IPS-20b (cell line): ENCODE measurements around the gene IKZF3.

ENCODE experiments used
- H3K27ac ChIP-seq: one replicate; pipeline ENCODE4 v1.5.1; 2013; ENCODE audit warnings: low read length
- H3K27me3 ChIP-seq: 2 replicates; pipeline ENCODE4 v1.6.1; 2013; ENCODE audit warnings: mild to moderate bottlenecking, low read length, inconsistent platforms; ENCODE audit not compliant: insufficient read depth
- H3K36me3 ChIP-seq: 2 replicates; pipeline ENCODE4 v1.6.1; 2013; ENCODE audit warnings: low read depth, mild to moderate bottlenecking, inconsistent platforms, low read length, moderate library complexity; ENCODE audit not compliant: insufficient read depth
- H3K4me1 ChIP-seq: 2 replicates; pipeline ENCODE4 v1.6.1; 2013; ENCODE audit warnings: mild to moderate bottlenecking, control low read depth, inconsistent platforms, low read length, moderate library complexity; ENCODE audit not compliant: insufficient read depth
- H3K4me3 ChIP-seq: 2 replicates; pipeline ENCODE4 v1.5.1; 2013; ENCODE audit warnings: mild to moderate bottlenecking, low read length, inconsistent platforms
- H3K9ac ChIP-seq: 2 replicates; pipeline ENCODE4 v1.6.1; 2013; ENCODE audit warnings: low read depth, mild to moderate bottlenecking, inconsistent platforms, low read length, moderate library complexity
- H3K9me3 ChIP-seq: 2 replicates; pipeline ENCODE4 v1.6.1; 2013; ENCODE audit warnings: mild to moderate bottlenecking, low read depth, low read length, inconsistent platforms; ENCODE audit not compliant: insufficient read depth

The IKZF3 gene

DNA sequence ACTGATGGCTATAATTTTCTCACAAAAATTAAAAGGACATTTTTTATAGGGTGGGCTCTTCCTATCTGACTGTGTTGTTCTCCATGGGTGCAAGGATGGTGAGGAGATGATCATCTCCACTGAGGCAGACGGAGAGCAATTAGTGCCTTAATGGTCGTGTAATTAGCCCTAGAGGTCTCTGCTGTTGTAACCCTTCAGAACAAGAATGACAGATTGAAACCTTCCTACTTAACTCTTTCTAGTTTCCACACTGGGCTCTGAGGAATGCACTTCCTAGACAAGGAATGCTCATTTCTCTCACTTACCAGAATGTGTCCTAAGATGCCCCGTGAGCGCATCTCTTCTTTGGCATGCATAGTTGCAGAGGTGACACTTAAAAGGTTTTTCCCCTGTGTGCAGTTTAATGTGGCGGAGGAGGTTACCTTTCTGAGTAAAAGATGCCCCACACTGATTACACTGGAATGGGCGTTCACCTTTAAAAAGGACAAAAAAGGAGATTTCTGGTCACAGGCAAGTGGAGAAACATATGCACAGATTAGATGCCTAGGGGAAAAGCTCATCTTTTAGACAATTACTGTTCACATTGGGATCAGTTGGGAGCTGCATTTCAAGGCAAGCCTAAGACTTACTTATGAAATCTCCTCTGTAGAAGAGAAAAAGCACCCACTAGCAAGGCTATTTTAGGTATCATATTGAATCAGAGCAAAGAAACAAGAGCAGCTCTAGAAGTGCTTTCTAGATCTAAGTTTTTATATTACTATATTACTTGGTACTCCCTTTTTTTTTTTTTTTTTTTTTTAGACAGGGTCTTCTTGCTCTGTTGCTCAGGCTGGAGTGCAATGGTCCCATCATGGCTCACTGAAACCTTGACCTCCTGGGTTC, 72.8 kb downstream of the IKZF3 start:
- H3K4me1 ChIP-seq: no peaks in the 10 kb centered on the region
- no peaks in the 10 kb centered on the region for H3K9me3 ChIP-seq
- no peak overlapping the region for H3K9ac ChIP-seq
- H3K4me3 ChIP-seq: no peak overlapping the region
- H3K36me3 ChIP-seq: no peaks in the 10 kb centered on the region
- no peak overlapping the region for H3K27ac ChIP-seq
- H3K27me3 ChIP-seq: no peaks in the 10 kb centered on the region

DNA sequence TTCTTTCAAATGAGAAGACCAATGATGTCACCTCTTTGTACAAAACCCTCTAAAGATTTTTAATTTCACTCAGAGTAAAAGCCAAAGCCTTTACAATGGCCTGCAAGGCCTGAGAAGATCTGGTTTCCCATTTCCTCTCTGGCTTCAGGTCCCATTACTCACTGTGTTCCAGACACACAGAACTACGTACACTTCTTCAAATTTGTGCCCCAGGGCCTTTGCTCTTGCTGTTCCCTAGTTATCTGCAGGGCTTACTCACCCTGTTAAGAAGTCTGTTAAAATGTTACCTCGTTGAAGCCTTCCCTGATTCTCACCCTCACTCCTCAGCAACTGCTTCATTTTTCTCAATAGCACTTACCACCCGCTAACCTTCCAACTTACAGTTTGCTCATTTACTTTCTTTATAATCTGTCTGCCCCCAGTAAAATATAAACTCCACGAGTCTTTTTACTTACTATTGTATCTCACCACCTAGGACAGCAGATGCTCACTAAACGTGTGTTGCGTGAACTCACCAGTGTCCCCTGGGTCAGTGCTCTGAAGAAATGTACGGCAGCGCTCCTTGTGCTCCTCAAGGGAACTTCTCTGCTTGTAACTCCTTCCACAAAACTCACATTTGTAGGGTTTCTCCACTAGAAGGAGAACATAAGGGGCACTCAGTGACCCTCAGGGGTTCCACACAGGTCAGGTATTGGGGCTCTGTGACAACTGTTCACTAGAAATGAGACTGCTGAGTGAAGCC, 76.2 kb downstream of the IKZF3 start:
- H3K27me3 ChIP-seq: no peaks in the 10 kb centered on the region
- H3K36me3 ChIP-seq: no peaks in the 10 kb centered on the region
- H3K9ac ChIP-seq: no peak overlapping the region
- no peak overlapping the region for H3K4me3 ChIP-seq
- no peak overlapping the region for H3K27ac ChIP-seq
- H3K4me1 ChIP-seq: no peaks in the 10 kb centered on the region
- H3K9me3 ChIP-seq: no peaks in the 10 kb centered on the region

DNA sequence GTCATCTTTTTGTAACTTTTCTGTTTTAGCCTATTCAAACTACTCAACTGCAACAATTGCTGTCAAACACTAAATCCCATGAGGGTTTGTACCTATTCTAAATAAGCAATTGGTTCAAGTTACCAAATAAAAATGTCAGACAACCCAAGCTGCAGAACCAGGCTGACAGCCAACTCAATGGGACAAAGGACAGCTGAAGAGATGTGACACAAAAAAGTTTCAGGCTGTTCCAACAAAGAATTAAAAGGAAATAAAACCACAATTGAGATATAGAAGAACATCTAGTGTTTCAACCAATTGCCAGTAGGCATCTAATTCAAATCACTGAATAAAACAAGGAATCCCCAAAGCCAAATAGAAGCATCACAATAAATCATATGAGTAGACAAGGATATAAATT, 77.1 kb downstream of the IKZF3 start:
- H3K4me1 ChIP-seq: no peaks in the 10 kb centered on the region
- no peak overlapping the region for H3K27ac ChIP-seq
- H3K9me3 ChIP-seq: no peaks in the 10 kb centered on the region
- no peak overlapping the region for H3K9ac ChIP-seq
- no peaks in the 10 kb centered on the region for H3K27me3 ChIP-seq
- H3K36me3 ChIP-seq: no peaks in the 10 kb centered on the region
- no peak overlapping the region for H3K4me3 ChIP-seq

DNA sequence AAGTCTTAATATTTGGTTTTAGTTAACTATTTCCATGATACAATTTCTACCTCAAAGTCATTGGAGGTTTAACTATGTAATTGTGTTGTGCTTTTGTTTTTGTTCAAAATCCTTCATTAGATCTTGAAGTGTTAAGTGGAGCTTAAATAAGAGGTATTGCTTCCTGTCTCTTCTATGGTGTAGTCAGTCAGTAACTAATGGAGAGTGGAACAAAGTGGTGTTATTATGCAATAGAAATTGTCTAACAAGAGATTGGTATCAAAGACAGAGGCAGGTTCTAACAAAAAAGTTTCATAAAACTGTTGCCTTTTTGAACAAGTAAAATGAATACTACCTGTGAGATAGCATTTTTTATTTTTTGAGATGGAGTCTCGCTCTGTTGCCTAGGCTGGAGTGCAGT, 81.1 kb downstream of the IKZF3 start:
- no peaks in the 10 kb centered on the region for H3K9me3 ChIP-seq

DNA sequence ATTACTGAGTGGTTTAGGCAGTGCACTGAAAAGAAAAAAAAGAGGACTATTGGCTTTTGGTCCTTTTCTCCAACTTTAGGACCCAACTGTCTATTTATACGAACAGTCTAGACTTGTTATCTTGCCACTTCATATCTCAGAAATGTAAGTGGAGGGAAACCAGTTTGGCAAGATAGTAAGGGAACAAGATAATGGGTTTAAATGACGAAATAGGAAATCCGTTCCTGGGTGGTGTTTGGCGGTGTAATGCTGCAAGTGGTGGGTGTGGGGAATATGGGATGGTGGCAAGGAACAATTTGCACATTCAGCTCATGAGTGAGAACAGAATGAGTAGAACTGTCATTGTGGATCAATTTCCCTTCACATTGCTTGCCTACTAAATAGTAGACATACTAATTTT, 81.6 kb downstream of the IKZF3 start:
- Histone ChIP-seq H3K4me3 (no peak overlapping the region), H3K36me3 (no peaks in the 10 kb centered on the region), H3K27me3 (no peaks in the 10 kb centered on the region), H3K9ac (no peak overlapping the region), H3K27ac (no peak overlapping the region), H3K9me3 (no peaks in the 10 kb centered on the region), H3K4me1 (no peaks in the 10 kb centered on the region)

More for the DNA sequence above, 81.1 kb downstream of the IKZF3 start:
- Histone ChIP-seq H3K4me3 (no peak overlapping the region), H3K4me1 (no peaks in the 10 kb centered on the region), H3K27me3 (no peaks in the 10 kb centered on the region), H3K9ac (no peak overlapping the region), H3K36me3 (no peaks in the 10 kb centered on the region), H3K27ac (no peak overlapping the region)

DNA sequence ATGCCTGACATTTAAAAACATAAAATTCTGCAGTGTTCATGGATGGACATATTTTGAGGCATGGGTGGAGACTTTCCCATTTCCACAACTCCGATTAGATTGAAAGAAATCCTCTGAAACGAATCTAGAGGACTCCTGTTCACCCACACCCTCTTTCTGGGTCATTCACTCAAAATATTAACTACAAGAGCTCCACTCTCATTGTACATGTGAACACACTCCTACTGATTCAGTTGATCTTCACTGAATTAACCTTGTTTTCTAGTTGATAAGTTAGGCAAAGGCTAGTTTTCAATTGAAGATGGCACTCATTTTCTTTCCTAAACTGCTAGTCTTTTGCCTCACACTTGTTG, 82.3 kb downstream of the IKZF3 start:
- no peak overlapping the region for H3K27ac ChIP-seq
- H3K4me3 ChIP-seq: no peak overlapping the region
- no peaks in the 10 kb centered on the region for H3K27me3 ChIP-seq
- no peaks in the 10 kb centered on the region for H3K9me3 ChIP-seq
- no peaks in the 10 kb centered on the region for H3K36me3 ChIP-seq
- no peaks in the 10 kb centered on the region for H3K4me1 ChIP-seq
- H3K9ac ChIP-seq: no peak overlapping the region

DNA sequence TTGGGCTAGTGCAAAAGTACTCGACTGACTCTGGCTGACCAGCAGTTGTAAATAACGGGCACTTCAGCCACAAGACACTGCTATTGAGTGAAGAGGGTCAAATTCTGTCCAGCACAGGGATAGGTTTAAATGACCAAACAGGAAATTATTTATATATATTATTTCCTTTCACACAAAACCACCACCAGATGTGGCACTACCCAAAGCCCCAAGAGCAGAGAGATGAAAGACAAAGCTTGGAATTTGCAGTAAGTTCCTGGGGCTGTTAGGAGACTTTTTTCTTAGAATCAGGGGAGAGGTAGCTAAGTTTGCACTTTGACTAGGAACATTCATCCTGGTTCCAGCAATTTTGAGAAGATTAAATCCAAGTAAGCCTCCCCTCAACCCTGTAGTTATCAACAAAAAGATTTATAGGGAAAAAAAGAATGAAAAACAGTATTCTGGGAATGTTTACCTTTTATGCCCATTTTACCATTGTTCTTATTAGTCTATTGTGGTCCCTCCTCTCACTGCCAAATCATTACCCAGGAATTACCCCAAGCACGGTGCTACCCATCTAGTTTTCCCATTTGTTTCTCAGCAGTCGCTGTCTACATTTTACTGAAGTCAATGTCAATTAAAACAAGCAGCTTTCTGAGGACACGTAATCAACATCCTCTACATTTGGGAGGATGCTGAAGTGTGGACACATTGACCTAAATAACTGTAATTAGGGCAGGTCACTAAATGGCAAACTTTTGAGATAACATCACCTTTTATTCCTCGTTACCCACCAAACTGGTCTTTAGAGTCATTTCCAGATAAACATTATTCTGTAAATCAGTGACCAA, 82.9 kb downstream of the IKZF3 start:
- H3K4me1 ChIP-seq: no peaks in the 10 kb centered on the region

DNA sequence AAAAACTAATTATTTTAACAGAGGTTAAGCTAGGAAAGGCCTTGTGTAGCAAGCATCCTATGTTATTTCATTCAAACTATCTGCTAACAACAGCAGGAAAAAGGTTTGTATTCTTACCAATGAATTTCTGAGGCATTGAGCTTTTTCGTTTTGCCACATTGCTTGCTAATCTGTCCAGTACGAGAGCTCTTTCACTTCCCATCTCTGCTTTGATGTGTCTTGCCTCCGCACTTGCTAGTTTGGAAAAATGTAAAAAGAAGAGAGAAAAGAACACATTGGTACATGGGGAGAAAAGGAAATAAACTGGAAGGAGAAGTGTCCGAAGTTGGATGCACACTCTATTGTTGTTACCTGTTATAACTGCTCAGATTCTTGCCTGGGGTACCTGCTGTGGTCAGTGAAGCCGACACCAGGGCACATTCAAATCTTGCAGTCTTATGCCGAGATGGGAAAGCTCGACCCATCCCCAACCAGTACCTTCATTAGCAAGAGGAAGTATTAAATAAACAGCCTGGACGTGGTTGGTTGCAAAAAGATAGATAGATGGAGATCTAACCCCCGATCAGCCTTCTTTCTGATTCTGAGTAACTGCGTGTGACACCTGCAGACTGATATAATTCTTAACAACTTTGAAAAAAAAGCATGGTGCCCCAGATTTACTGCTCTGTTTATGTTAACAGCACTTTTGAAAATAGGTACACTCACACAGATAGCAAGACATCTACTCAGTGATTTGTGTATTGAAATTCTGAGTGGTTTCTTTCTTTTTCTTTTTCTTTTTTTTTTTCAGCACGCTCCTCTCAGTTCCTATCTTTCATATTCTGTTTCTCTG, 86.4 kb downstream of the IKZF3 start:
- H3K9me3 ChIP-seq: no peaks in the 10 kb centered on the region
- no peak overlapping the region for H3K9ac ChIP-seq
- no peaks in the 10 kb centered on the region for H3K27me3 ChIP-seq
- no peaks in the 10 kb centered on the region for H3K4me1 ChIP-seq
- no peaks in the 10 kb centered on the region for H3K36me3 ChIP-seq
- H3K4me3 ChIP-seq: no peak overlapping the region
- H3K27ac ChIP-seq: no peak overlapping the region

More for the DNA sequence above, 82.9 kb downstream of the IKZF3 start:
- H3K9ac ChIP-seq: no peak overlapping the region
- H3K4me3 ChIP-seq: no peak overlapping the region
- H3K27me3 ChIP-seq: no peaks in the 10 kb centered on the region
- H3K36me3 ChIP-seq: no peaks in the 10 kb centered on the region
- no peak overlapping the region for H3K27ac ChIP-seq
- H3K9me3 ChIP-seq: no peaks in the 10 kb centered on the region

DNA sequence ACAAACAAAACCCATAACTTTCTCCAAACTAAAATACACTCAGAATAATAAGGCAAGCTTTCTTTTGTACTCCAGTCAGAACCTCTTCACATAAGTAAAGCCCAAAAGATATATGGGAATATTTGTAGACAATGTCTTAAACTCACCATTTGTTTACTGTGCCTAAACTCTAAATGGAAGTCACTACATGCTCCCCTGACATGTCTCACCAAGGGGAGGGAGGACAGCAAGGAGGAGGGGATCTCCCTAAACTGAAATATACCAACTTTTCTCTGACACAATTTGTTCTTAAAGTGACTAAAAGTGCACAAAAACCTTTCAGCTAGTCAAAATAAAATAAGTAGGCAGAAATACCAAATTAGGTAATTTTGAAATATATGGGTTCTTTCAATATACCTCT, 87.9 kb downstream of the IKZF3 start:
- Histone ChIP-seq H3K27me3 (no peaks in the 10 kb centered on the region), H3K9me3 (no peaks in the 10 kb centered on the region), H3K9ac (no peak overlapping the region), H3K4me3 (no peak overlapping the region), H3K27ac (no peak overlapping the region), H3K36me3 (no peaks in the 10 kb centered on the region), H3K4me1 (no peaks in the 10 kb centered on the region)

DNA sequence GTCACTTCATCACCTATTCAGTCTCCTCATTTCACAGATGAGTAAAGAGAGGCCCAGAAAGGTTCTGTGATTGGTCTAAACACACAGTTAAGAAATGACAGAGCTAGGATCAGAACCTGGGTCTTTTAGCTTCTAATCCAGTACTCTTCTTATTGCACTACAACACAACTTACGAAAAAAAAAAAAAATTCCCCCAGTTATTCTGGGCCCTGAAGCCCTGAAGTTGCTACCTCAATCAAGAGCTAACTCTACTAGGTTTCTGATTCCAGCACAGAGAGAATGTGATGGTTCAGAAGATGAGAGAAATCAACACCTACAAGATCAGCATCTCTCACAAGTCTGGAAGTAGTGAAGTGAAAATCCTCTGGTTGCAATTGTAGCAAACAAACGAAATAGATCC, 89.1 kb downstream of the IKZF3 start:
- Histone ChIP-seq H3K27me3 (no peaks in the 10 kb centered on the region), H3K4me1 (no peaks in the 10 kb centered on the region), H3K4me3 (no peak overlapping the region), H3K27ac (no peak overlapping the region), H3K9me3 (no peaks in the 10 kb centered on the region), H3K36me3 (no peaks in the 10 kb centered on the region), H3K9ac (no peak overlapping the region)

DNA sequence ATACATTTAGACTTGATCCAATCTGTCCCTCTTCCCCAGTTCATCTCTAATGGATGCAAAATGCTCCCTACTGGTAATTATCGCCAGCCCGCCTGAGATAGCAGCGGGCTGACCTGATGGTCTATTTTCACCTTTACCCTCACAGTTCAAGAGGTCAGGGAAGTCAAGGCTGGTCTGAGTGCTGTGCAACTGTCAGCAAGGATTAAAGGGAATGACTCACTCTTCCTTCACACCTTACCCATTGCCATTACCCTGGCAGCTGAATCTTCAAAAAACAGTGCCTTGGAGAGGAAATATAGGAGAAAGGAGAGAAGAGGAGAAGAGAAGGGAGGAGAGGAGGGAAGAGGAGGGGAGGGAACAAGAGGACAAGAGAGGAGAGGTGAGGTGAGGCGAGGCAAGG, 90.1 kb downstream of the IKZF3 start:
- Histone ChIP-seq H3K36me3 (no peaks in the 10 kb centered on the region), H3K4me1 (no peaks in the 10 kb centered on the region), H3K27me3 (no peaks in the 10 kb centered on the region), H3K9me3 (no peaks in the 10 kb centered on the region), H3K9ac (no peak overlapping the region), H3K27ac (no peak overlapping the region), H3K4me3 (no peak overlapping the region)
